Gastroesophageal sphincter (tissue), 3 donors: Measurements from ENCODE around the gene PLEKHA7.

Source experiments
- POLR2AphosphoS5 ChIP-seq: sonication (generic); formaldehyde crosslinking; IDR thresholded peaks from one replicate; pipeline ENCODE4 v1.6.1; 2017; ENCODE audit warnings: antibody characterized with exemption
- TF ChIP-seq, protein P1 (sequence below), 4 experiments: fragments of 200-600 bp in 2 of 4; fragments of 450-650 bp in 2 of 4; sonication (generic) in 1 of 4; IDR thresholded peaks; one replicate each; pipeline ENCODE4 v1.5.1; 2017 to 2019; ENCODE audit warnings: antibody characterized with exemption in 4 of 4, mild to moderate bottlenecking in 2 of 4, moderate library complexity in 2 of 4

DNA sequence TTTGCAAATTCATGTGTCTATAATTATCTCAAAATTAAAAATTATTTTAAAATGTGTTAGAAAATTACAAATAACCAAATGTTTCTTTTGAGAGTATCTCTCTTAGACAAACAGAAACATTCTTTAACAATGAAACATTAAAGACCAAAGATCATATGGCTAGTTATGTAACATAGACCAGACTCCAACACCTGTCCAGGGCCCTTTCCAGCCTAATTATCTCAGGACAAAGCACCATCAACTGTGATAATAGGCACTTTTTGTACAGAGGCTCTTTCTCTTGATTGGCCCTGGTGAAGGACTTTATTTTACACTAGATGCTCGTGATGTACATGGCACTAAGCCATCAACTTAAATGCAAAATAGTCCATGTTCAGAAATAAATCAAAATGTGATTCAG, 5.0 kb upstream of the PLEKHA7 start:
- TF ChIP-seq POLR2AphosphoS5: no peak
- TF ChIP-seq, protein P1, sequence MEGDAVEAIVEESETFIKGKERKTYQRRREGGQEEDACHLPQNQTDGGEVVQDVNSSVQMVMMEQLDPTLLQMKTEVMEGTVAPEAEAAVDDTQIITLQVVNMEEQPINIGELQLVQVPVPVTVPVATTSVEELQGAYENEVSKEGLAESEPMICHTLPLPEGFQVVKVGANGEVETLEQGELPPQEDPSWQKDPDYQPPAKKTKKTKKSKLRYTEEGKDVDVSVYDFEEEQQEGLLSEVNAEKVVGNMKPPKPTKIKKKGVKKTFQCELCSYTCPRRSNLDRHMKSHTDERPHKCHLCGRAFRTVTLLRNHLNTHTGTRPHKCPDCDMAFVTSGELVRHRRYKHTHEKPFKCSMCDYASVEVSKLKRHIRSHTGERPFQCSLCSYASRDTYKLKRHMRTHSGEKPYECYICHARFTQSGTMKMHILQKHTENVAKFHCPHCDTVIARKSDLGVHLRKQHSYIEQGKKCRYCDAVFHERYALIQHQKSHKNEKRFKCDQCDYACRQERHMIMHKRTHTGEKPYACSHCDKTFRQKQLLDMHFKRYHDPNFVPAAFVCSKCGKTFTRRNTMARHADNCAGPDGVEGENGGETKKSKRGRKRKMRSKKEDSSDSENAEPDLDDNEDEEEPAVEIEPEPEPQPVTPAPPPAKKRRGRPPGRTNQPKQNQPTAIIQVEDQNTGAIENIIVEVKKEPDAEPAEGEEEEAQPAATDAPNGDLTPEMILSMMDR (IDR thresholded peaks at IDR 0.05): no peak
